Neural cell (in vitro differentiated cells): Measurements from ENCODE around the gene MICB.
"Not testable (repeated sequence)": the region's sequence is repeated elsewhere in the genome, so short reads cannot be mapped to it uniquely, and the experiment has no call there.

ENCODE experiments used
- CTCF ChIP-seq: fragments of 450-650 bp; IDR thresholded peaks from 2 replicates; pipeline ENCODE4 v1.5.1; 2014; ENCODE audit warnings: antibody characterized with exemption, mild to moderate bottlenecking, moderate library complexity; ENCODE audit not compliant: poor library complexity, severe bottlenecking
- EZH2 ChIP-seq: fragments of 200-600, 300-800 bp; shearing (Covaris generic), sonication (generic); IDR thresholded peaks from 2 replicates; pipeline ENCODE4 v1.6.1; 2014; ENCODE audit warnings: antibody characterized with exemption, low read length, borderline replicate concordance, mild to moderate bottlenecking; ENCODE audit not compliant: insufficient read depth, poor library complexity, severe bottlenecking
- RAD21 ChIP-seq: fragments of 450-650 bp; conservative IDR thresholded peaks from 2 replicates; pipeline ENCODE4 v1.6.1; 2014; ENCODE audit warnings: antibody characterized with exemption, mild to moderate bottlenecking, moderate library complexity

GRCh38 chr6:31486065-31486837 is 11.7 kb upstream of the MICB start:
- not testable (repeated sequence) for TF ChIP-seq CTCF, RAD21, EZH2
